ENCODE measurements around the gene KAZN.

DNA sequence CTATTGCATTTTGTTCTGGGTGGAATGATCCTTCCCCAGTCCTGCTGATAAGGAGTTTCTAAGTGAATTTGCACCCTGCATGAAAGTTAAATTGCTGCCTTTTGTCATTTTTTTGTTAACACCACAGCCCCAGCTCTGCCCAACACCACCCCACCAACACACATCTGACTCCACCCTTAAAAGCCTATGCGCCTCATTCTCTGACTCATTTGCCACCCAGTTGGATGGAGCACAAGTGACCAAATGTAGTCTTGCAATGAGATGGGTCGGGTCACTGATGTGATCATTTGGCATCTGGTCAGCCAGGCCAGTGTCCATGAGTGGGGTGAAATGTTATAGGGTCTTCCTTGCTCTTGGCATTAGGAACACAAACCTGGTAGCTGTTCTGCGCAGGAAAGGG, 256.8 kb downstream of the KAZN start:
- no peak for TF ChIP-seq POLR2A (IDR thresholded peaks at IDR 0.05)
- TF ChIP-seq, protein P1, sequence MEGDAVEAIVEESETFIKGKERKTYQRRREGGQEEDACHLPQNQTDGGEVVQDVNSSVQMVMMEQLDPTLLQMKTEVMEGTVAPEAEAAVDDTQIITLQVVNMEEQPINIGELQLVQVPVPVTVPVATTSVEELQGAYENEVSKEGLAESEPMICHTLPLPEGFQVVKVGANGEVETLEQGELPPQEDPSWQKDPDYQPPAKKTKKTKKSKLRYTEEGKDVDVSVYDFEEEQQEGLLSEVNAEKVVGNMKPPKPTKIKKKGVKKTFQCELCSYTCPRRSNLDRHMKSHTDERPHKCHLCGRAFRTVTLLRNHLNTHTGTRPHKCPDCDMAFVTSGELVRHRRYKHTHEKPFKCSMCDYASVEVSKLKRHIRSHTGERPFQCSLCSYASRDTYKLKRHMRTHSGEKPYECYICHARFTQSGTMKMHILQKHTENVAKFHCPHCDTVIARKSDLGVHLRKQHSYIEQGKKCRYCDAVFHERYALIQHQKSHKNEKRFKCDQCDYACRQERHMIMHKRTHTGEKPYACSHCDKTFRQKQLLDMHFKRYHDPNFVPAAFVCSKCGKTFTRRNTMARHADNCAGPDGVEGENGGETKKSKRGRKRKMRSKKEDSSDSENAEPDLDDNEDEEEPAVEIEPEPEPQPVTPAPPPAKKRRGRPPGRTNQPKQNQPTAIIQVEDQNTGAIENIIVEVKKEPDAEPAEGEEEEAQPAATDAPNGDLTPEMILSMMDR (IDR thresholded peaks at IDR 0.05): no peak
